B cell (primary cell): ENCODE data around the gene ACAD11.

Experiments used
- CTCF ChIP-seq: fragments of 200-600 bp; IDR thresholded peaks from one replicate; pipeline ENCODE4 v1.8.0; 2022; ENCODE audit warnings: antibody characterized with exemption, mild to moderate bottlenecking
- EZH2 ChIP-seq: IDR thresholded peaks from 2 replicates; pipeline ENCODE4 v1.6.1; 2012; ENCODE audit warnings: borderline replicate concordance, low read depth, mild to moderate bottlenecking, moderate library complexity, low read length; ENCODE audit not compliant: insufficient read depth, poor library complexity, severe bottlenecking

GRCh38 chr3:132681421-132681820, 21.8 kb upstream of the ACAD11 start:
- no peak for TF ChIP-seq EZH2
- no peak for TF ChIP-seq CTCF
